Measurements from ENCODE around the gene MRPL23.

GRCh38 chr11:2002807-2003206, 55.7 kb downstream of the MRPL23 start:
- TF ChIP-seq, protein P1, sequence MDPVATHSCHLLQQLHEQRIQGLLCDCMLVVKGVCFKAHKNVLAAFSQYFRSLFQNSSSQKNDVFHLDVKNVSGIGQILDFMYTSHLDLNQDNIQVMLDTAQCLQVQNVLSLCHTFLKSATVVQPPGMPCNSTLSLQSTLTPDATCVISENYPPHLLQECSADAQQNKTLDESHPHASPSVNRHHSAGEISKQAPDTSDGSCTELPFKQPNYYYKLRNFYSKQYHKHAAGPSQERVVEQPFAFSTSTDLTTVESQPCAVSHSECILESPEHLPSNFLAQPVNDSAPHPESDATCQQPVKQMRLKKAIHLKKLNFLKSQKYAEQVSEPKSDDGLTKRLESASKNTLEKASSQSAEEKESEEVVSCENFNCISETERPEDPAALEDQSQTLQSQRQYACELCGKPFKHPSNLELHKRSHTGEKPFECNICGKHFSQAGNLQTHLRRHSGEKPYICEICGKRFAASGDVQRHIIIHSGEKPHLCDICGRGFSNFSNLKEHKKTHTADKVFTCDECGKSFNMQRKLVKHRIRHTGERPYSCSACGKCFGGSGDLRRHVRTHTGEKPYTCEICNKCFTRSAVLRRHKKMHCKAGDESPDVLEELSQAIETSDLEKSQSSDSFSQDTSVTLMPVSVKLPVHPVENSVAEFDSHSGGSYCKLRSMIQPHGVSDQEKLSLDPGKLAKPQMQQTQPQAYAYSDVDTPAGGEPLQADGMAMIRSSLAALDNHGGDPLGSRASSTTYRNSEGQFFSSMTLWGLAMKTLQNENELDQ (CRISPR knock-in tag; IDR thresholded peaks at IDR 0.05; ENCODE audit: borderline replicate concordance) = no peak
- TF ChIP-seq HDGF (IDR thresholded peaks at IDR 0.05) (no peak), SRF (CRISPR knock-in tag; IDR thresholded peaks at IDR 0.05) (no peak), POLR2AphosphoS5 (IDR thresholded peaks at IDR 0.05; ENCODE audit: control insufficient read depth, insufficient read depth, low read depth, low read length) (no peak), JUN (IDR thresholded peaks at IDR 0.05; ENCODE audit: borderline replicate concordance, low read depth, low read length) (no peak), JUN (CRISPR knock-in tag; IDR thresholded peaks at IDR 0.05; ENCODE audit: borderline replicate concordance) (no peak), PML (IDR thresholded peaks at IDR 0.05; ENCODE audit: low read length) (no peak), ZC3H4 (CRISPR knock-in tag; IDR thresholded peaks at IDR 0.05; ENCODE audit: borderline replicate concordance) (no peak), ELF1 (tag; IDR thresholded peaks at IDR 0.05) (no peak), ATF1 (CRISPR knock-in tag; IDR thresholded peaks at IDR 0.05) (no peak), ATF1 (tag; IDR thresholded peaks at IDR 0.05) (no peak), ATF7 (IDR thresholded peaks at IDR 0.05) (no peak), ZBTB34 (CRISPR knock-in tag; IDR thresholded peaks at IDR 0.05) (no peak), FIP1L1 (IDR thresholded peaks at IDR 0.05; ENCODE audit: low read depth, low read length, poor library complexity, severe bottlenecking) (no peak)
- TF ChIP-seq, protein P2, sequence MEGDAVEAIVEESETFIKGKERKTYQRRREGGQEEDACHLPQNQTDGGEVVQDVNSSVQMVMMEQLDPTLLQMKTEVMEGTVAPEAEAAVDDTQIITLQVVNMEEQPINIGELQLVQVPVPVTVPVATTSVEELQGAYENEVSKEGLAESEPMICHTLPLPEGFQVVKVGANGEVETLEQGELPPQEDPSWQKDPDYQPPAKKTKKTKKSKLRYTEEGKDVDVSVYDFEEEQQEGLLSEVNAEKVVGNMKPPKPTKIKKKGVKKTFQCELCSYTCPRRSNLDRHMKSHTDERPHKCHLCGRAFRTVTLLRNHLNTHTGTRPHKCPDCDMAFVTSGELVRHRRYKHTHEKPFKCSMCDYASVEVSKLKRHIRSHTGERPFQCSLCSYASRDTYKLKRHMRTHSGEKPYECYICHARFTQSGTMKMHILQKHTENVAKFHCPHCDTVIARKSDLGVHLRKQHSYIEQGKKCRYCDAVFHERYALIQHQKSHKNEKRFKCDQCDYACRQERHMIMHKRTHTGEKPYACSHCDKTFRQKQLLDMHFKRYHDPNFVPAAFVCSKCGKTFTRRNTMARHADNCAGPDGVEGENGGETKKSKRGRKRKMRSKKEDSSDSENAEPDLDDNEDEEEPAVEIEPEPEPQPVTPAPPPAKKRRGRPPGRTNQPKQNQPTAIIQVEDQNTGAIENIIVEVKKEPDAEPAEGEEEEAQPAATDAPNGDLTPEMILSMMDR (IDR thresholded peaks at IDR 0.05 in 2 of 3, conservative IDR thresholded peaks at IDR 0.05 in 1 of 3; ENCODE audit: insufficient read depth in 2 of 3, low read depth in 1 of 3, low read length in 3 of 3) = no peak

Data from K562 (cell line).